Measurements from ENCODE around the gene TMTC2.

DNA sequence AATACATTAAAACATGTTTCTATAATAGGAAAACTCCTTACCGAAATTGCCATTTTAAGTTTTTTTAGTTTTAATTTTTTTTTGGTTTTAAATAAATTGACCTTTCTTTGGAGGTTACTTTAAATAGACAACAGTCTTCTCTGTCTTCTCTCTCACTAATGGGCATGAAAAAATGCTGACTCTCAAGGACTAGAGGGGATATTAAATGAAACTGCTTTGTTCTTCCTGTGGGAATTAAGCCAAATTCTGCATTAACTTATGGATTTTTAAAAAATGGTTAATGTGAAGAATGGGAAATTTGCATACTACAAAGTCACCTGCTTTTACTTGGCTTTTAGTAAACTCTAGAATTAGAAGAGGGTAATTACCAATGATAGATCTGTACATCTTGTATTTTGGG is 378.9 kb downstream of the TMTC2 start:
- TF ChIP-seq, protein P1, sequence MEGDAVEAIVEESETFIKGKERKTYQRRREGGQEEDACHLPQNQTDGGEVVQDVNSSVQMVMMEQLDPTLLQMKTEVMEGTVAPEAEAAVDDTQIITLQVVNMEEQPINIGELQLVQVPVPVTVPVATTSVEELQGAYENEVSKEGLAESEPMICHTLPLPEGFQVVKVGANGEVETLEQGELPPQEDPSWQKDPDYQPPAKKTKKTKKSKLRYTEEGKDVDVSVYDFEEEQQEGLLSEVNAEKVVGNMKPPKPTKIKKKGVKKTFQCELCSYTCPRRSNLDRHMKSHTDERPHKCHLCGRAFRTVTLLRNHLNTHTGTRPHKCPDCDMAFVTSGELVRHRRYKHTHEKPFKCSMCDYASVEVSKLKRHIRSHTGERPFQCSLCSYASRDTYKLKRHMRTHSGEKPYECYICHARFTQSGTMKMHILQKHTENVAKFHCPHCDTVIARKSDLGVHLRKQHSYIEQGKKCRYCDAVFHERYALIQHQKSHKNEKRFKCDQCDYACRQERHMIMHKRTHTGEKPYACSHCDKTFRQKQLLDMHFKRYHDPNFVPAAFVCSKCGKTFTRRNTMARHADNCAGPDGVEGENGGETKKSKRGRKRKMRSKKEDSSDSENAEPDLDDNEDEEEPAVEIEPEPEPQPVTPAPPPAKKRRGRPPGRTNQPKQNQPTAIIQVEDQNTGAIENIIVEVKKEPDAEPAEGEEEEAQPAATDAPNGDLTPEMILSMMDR (IDR thresholded peaks at IDR 0.05), result no peak
- TF ChIP-seq POLR2A (IDR thresholded peaks at IDR 0.05), result no peak

Data from tibial nerve (tissue), 3 donors.